ENCODE results near the gene IP6K2.
A peak's percentile ranks its signal among the peaks of the same experiment; 100 is the strongest.

Gene IP6K2

DNA sequence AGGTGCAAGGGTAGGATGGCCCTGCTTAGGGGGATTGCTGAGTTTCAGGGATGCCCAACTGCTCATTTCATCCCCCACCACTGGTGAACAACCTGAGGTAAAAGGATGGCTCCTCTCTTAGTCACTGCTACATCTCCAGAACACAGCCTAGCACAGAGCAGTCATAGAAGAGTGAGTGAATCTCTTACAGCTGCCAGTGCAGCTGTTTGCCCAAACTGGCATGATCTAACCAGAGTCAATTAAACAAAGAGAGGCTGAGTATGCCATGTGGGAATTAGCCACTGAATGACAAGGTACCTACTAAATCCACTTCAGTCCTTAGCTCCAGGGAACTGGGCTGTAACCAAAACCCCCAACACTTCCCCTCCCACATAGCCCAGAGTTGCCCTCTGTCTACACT, 24.5 kb downstream of the IP6K2 start:
- no peak for DNase-seq (ENCODE audit: extremely low read depth in 1 of 2, low read depth in 1 of 2)

DNA sequence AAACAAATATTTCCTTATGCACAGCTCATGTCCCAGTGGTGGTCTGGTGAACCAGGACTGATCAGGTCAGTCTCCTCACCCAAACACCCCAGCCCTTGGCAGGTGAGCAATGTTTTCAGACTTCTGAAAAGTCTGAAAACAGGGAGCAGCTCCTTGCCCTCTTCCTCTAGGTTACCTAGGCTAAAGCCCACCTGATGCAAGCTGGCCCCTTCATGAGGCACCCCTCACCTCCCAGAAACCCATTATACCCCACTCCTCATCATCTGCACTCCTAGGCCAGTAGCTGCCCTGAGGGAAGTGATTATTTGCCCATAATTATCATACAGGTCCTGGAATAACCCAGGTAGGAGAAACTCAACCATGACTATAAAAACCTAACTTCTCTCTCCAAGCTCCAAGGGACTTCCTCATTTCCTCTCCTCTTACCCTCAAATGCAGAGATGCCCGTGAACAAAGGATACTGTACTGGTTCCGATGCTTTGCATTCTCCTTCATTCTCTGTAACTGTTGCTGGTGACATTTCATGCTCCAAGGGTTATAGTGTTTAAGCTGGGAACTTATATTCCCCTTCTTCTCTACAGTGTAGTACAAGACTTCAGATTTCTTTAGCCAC, 26.1 kb downstream of the IP6K2 start:
- DNase-seq (ENCODE audit: extremely low read depth in 1 of 2, low read depth in 1 of 2) = no peak

DNA sequence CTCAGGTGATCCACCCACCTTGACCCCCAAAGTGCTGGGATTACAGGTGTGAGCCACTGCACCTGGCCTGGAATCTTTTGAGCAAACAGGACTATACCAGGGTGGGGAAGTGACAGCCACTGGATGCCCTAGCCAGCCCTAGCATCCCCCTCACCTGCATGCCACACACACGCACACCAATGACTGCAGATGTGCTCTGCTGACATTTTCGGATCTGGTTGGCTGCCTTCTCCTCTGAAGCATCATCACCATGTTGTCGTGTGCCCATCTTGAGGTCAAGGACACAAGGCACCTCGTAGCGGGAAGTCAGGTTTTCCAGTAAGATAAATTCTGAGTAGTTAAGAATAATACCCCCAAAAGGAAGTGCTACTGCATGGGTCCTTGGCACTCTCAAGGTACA, 27.6 kb downstream of the IP6K2 start:
- DNase-seq (ENCODE audit: extremely low read depth in 1 of 2, low read depth in 1 of 2) = no peak

DNA sequence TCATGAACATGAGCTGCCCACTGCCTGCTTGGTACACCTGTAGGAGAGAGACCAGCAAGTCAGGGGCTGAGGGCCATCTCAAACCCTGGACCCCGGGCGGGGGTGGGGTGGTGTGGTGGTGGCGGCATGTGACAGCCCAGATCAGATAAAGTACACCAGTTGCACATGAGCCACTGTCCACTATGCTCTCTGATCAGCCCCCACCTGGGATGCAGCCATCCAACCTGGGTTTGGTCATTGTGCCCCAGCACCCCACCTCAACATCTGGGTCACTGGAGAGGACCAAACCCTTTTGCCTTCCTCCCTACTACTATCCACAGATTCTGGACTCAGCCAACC, 28.3 kb downstream of the IP6K2 start:
- DNase-seq (ENCODE audit: extremely low read depth in 1 of 2, low read depth in 1 of 2) = no peak

DNA sequence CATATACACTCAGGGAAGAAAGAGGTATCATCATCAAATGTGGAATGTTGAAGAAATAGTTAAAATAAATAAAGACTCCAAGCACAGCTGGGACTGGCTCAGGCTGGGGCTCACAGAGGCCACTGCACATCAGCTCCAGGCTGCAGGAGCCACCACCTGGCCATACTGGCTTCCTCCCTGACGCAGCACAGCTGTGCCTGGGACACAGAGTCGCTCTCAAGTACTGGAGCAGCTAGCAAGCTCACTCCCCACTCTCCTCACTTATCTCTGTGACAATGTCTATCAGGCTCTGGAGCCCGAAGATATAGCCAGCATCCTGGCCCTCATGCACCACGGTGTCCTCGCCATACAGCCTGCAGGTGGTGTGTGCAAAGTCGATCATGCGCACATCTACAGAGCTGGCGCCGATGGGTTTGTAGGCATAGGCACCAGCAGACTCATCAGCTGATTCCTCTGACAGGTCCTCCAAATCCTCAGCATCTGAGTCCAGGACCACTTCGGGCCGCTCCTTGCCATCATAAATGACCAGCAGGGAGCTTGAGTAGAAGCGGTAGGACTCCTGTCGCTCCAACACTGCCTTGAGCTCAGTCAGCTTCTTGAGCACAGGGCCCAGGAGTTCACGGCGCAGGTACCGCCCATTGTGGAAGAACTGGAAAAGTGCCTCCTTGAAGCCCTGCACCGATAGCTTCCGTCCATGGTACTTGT, 28.8 kb downstream of the IP6K2 start:
- DNase-seq (ENCODE audit: extremely low read depth in 1 of 2, low read depth in 1 of 2) = no peak

DNA sequence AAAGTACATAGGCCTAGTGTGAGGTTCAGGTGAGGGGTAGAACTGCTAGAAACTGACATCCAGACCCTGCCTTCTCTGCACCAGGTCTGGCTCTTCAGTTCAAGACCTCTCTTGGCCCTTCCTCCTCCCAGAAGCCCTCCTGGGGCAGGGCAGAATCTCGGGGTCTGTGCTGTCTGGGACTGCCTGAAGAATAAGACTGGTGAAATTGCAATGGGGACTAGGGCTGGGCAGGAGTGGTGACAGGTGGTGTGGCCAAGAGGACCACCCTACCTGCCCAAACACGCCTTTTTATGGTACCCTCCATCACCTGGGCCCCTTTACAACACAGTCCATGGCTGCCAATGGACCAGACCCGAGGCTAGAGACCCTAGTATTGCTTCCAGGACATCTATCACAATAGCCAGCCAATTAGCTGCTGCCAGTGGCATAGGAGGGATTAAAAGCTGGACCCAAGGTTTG, 29.8 kb downstream of the IP6K2 start:
- no peak for DNase-seq (ENCODE audit: extremely low read depth in 1 of 2, low read depth in 1 of 2)

DNA sequence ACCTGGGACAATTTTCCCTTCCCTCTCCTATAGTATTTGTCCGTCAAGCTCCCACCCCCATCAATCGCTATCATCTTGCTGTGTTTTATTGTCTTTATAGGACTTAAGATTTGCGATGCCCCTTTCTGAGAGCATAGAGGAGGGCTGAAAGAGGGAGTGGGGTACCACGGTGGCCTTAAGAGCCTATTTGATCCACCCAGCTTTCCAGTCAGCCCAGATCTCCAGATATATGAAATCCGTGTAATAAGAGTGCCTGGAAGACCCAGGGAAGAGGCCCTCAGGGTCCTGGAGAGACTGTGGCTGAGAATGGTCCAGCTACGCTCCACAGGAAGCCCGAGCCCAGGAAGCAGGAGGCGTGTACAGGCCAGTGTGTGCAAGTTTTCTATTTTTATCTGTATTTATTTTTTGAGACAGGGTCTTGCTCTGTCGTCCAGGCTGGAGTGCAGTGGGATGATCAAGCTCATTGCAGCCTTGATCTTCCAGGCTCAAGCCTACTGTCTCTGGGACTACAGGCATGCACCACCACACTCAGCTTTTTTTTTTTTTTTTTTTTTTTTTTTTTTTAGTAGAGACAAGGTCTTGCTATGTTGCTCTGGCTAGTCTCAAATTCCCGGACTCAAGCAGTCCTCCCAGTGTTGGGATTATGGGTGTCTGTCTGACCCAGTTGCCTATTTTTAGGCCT, 30.3 kb downstream of the IP6K2 start:
- no peak for DNase-seq (ENCODE audit: extremely low read depth in 1 of 2, low read depth in 1 of 2)

DNA sequence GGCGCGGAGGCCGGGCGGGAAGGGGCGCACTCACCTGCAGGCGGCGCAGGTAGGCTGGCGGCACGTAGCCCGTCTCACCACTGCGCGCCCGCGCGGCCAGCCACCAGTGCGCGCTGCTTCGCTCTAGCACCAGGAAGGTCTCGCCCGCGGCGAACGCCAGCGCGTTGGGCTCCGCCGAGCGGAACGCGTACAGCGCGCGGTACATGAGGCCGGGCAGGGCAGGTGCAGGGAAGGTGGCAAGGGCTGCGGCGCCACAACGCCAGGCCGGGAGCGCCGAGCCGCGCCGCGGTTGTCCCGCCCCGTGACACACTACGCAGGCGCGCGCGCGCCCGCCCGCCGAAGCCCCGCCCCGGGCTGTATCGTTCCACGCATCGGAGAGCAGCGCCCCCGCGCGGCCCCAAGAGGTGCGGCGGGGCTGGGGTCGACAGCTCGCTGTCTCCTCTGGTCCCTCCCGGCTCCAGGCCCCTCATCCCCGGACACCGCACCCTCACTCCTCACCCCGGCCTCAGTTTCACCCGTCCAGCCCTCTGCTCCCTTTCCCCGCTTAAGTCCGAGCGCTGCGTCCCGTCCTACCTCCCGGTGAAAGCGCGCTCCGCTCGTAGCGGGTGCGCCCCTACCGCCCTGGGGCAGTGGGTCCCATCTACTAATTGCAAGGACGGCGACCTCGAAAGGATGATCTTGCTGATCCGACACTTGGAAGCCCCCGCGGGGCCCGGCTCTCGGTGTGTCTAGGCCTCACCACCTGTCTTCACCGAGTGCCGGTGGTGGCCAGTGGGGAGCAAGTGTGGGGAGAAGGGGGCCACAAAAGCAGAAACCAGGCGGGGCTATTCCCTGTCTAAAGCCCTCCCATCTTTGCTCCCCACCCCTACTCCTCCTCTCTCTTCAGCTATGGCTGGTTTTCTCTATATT, 31.2 kb downstream of the IP6K2 start, which contains the start of gene NCKIPSD:
NCKIPSD (minus strand) TSS at position 313 of the 909 bp plus-strand sequence; CDS start at position 205, 108 bp downstream.
- peak; percentile 55 to 93 for DNase-seq (ENCODE audit: extremely low read depth in 1 of 2, low read depth in 1 of 2)

DNA sequence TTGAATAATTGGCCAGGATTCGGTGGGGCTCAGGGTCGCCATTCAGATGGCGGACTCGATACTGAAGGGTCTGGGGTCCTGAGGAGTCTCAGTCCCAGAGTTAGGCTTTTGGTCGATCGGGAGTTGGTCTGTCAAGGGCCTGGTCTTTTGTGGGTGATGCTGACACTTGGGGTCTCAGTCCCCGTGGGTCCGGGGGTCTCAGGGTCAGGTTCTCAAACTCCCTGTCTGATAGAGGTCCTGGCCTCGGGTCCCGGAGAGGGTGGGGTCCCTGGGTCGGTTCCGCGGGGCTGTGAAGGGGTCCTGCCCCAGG, 31.8 kb downstream of the IP6K2 start:
- DNase-seq (ENCODE audit: extremely low read depth in 1 of 2, low read depth in 1 of 2) = no peak

DNA sequence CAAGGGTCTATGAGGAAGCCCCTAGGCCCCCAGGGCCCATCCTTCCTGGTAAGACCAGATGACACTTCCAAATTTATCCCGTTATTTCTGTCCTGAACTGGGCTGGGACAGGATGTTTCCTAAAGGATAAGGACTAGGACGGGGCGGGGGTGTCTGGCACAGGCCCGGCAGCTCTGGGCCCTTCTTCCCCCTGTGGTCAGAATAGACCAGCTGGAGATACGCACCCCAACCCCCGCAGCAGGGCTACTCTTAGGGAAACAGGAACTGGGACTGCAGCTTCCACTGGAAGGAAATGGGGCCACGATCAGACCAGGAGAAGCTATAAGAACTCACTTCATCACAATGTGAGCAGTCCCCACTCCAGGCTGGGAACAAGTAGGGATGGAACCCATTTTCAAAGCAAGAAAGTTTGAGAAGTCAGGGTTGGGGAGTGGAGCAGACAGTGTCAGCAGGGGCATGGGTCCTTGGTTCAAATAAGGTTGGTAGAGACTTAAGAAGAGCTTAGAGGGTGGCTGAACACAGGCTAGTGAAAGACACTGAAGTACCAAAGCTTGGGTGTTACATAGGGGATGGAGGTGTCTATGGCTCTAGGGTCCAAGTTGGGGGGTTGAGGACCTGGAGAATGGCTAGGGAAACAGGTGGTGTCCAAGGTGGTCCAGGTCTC, 32.4 kb downstream of the IP6K2 start:
- no peak for DNase-seq (ENCODE audit: extremely low read depth in 1 of 2, low read depth in 1 of 2)

DNA sequence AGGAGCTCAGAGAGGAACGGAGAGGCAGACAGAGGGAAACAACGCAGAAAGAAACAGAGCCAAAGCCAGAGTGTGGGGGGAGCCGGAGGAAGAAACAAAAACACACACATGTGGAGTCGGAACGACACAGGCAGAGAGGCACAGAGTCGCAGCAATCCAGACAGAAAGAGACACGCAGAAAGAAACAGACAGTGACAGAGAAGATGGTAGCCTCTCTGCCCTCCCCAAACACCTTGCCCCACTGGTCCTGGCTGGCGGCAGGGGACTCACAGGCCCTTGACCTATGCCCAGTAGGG, 33.0 kb downstream of the IP6K2 start:
- no peak for DNase-seq (ENCODE audit: extremely low read depth in 1 of 2, low read depth in 1 of 2)

DNA sequence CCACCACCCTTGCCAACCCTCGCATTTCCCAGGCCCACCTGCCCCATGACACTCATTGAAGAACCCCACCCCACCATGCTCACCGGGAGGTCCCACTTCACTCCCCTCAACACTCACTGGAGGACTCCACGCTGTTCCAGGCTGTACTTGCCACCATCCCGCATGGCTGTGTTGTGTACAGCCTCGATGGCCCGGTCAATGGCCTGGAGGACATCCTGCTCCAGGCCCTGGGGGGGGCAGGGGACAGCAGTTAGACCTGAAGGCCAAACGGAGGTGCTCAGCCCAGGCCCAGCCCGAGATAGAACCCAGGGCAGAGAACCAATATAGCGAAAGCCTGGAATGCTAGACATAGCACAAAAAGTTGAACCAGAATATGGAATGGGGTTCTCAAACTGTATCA, 34.2 kb downstream of the IP6K2 start:
- no peak for DNase-seq (ENCODE audit: extremely low read depth in 1 of 2, low read depth in 1 of 2)

DNA sequence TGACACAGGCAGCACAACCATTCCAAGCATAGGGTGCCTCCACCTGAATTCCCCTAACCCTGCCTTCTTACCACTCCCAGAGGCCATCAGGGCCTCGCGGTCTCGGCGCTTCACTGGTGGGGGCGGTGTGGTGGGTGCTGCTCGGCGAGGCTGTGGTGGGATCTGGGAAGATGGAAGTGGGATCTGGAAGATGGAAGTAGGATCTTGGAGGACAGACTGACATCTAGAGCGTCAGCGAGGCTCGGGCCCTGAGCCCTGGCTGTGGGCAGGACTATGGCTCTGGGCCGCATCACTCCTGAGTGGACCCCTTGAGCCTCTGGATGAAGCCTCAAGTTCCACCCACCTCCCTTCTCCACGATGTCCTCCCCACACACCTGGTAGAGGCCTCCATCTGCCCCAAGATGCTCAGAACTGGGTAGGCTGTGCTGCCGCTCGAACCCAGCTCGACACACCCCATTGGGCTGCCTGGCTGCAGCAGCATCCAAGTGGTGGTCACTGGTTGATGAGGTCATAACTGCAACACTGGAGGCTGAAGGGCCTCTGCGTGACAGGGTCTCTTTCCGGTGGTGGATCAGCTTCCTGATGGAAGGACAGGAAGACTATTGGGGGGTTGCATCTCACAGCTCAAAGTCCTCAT, 34.9 kb downstream of the IP6K2 start:
- DNase-seq (ENCODE audit: extremely low read depth in 1 of 2, low read depth in 1 of 2) = no peak

DNA sequence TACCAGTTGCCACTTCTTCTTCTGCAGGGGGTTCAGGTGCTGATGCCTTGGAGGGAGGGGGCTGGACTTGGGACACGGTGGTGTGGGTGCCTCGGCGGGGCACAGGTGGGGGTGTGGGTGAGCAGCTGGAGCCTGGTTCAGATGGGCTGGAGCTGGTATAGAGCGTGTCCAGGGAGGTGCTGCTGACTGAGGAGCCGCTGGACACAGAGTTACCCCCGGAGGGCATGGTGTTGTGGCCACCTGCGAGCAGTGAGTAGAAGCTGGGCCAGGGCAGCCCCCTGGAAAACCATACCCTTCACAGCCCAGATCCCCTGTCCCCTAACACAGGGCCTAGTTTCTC, 35.5 kb downstream of the IP6K2 start:
- DNase-seq (ENCODE audit: extremely low read depth in 1 of 2, low read depth in 1 of 2) = no peak

DNA sequence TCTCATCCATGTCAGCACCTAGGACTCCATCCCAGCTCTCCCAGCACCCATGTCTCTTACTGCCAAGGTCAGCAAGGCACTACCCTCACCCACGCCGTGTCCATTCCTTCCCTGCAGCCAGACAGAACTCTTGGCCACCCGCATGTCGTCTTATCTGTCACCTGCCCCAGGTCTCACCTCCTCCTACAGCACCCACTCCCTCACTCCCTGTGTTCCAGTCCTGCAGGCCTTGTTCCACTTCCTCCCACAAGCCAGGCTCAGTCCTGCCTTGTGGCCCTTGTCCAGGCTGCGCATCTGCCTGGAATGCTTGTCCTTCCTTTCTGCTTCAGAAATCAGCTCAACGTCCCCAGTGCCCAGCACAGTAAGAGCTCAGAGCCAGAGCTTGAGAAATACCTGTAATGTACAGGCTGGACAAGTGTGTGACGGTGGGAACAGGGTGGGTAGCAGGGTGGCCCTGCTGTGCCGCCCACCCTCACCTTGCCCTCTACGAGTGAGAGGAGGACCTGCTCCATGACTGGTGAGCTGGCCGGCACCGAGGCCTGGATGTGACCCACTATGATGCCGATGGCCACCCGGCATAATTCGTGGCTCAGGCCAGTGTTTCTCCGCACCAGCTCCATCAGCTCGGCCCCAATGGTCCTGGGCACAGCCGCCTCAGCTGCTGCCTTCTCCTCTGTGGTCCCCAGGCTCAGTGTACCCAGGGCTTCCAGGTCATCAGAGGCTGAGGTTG, 36.0 kb downstream of the IP6K2 start:
- DNase-seq (ENCODE audit: extremely low read depth in 1 of 2, low read depth in 1 of 2) = no peak

DNA sequence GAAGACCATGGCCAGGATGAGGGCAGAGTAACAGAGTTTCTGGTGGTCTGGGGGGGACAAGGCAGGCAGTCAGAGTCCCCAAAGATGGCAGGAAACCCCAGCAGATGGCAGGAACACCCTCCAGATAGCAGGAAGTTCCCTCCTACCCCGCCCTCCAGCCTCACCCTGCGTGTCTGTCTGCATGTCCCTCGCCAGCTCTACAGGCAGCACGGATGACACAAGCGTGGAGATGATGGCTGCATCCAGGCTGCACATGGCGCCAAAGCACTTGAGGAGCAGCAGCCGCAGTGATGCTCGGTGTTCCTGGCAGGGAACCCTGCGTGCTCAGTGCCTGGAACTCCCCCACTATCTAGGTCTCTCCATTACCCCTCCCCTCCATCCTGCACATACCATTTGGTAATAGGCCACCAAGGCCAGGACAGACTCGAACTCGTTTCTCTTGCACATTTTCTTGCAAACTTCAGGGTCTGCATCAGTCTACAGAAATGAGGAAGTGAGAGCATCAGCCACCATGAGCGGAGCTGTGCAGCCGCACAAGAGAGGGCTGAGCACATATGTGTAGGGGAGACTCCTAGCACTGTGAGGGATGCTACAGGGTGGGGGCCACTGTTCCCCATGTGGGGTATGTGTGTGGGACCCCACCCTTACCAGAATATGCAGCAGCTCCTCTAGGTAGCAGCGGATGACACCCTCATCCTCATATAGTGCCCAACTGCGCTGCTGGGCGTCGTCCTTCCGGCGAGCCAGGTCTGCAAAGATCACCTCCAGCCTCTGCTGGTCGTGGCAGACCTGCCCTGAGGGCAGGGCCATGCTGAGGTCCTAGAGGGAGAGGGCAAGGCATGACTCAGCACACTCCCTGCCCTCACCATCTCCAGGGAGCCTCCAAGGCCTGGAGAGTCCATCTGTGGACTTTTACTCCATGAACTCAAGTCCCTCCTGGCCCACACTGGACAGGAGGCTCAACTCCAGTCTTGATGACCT, 37.3 kb downstream of the IP6K2 start:
- DNase-seq (ENCODE audit: extremely low read depth in 1 of 2, low read depth in 1 of 2) = no peak

DNA sequence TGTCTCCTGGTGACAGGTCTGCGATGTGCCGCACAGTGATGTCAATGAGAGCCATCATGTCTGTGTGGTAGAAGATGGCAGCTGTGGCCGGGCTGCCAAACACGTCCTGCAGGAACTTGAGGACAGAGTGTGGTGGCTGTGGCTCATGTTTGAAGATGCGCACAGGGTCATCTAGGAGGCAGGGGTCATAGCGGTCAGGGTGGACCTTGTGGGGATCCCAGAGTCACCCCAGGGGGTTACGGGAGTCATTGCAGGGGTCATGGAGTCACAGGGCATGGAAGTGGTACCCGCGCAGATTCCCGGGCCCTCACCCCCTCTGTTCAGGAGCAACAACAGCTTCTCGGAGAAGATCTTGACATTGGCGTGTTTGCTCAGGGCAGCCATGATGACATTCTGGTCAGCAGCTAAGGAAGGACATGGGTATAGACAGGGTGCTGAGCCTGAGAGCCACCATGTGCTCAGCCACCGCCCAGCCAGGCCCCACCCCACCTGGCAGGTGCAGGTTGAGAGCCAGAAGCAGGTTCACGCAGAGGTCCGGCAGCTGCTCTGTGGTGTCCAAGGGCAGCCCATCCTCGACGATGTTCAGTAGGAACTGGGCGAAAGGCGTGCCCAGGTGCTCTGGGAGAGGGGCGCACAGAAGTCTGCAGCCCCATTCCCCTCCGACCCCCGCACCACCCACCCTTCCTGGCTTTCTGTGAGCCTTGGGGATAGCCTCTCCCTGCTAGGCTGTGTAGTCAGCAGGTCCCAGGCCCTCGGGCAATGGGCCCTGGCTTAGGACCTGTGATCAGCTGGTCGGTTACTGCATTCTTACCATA, 38.2 kb downstream of the IP6K2 start:
- DNase-seq (ENCODE audit: extremely low read depth in 1 of 2, low read depth in 1 of 2) = no peak

DNA sequence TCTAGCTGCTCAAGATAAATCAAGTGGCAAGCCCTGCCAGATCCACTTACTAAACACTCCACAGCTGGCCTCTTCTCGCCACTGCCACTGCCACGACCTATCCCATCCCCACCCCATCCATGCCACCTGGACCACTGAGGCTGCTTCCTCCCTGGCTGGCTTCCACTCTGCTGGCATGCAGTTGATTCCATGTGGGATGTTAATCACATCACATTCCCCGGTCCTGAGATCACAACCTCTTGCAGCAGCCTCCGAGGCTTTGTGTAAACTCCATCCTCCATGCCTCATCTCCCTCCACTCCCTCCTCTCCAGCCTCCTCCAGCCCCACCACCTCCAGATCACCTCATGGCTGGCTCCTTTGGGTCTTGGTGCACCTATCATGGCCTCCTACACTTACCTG, 39.0 kb downstream of the IP6K2 start:
- no peak for DNase-seq (ENCODE audit: extremely low read depth in 1 of 2, low read depth in 1 of 2)
